ENCODE data around the gene ATF7IP2. TPM values are rescaled to one million over a fixed set of nuclear protein-coding genes. Genes with fewer than 3 reads are reported as not detected.
A peak's percentile ranks its signal among the peaks of the same experiment; 100 is the strongest.

The ATF7IP2 gene
- total and polyA plus RNA-seq, 2 of the 13 experiments (the other 11 are each of a cell fraction or from before 2014, with no cell fraction given): 117 to 217 TPM

DNA sequence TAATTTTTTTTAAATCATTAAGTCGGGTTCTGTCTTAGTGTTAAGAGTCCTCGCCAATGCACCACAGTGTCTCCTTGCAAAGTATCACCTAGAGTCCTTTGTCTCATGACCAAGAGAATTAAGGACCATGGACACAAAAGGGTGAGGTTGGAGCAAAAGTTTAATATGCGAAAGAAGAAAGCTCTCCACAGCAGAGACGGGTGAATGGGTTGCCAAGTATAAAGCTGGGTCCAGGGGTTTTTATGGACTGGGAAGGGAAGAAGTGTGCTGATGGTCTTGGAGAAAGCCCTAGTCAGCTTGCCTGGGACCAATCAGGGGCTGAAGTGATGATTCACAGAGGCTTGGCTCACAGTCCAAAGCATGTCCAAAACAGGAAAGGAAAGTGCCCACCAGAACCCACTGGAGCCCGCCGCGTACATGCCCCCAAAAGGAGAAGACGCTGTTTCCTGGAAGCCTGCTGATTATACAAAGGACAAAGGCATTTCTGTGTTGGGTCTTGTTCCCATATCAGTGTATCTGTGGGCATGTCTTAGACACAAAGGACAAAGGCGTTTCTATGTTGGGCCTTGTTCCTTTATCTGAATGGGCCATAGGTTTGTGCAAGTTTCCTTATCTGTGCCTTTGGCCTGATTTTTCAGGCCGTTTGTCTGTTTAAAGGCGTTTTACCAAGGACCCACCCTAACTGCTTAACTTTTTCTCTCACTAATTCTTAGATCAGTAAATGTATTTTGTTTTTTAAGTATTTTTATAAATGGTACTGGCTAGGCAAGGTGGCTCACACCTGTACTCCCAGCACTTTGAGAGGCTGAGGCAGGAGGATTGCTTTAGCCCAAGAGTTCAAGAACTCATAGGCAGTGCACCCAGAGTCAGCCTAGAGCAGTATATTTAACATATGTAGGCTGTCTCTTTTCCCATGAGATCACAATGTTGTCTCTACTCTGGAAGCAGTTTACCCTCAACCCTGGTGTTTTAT is 28.7 kb upstream of the ATF7IP2 start (continued):
- no peak for TF ChIP-seq LCORL (IDR thresholded peaks at IDR 0.05)
- TF ChIP-seq LCORL (CRISPR knock-in tag; IDR thresholded peaks at IDR 0.05): 0 out of 2 replicates have a peak, but pooled peaks have one; percentile 34
- TF ChIP-seq TOPORS (CRISPR knock-in tag; IDR thresholded peaks at IDR 0.05): no peak
- peak; percentile 89 for TF ChIP-seq SRF (IDR thresholded peaks at IDR 0.05; ENCODE audit: low read depth, low read length)
- 0 out of 2 replicates have a peak, but pooled peaks have one; percentile 48 for TF ChIP-seq ARID2 (CRISPR knock-in tag; IDR thresholded peaks at IDR 0.05; ENCODE audit: borderline replicate concordance)
- TF ChIP-seq CEBPG (CRISPR knock-in tag; IDR thresholded peaks at IDR 0.05): peak; percentile 50; the same call in 1 of the 2 replicates
- TF ChIP-seq HDAC2 (CRISPR knock-in tag; IDR thresholded peaks at IDR 0.05): no peak
- no peak for TF ChIP-seq ZBTB7A (CRISPR knock-in tag; IDR thresholded peaks at IDR 0.05)
- no peak for TF ChIP-seq NR3C1 (CRISPR knock-in tag; IDR thresholded peaks at IDR 0.05)
- no peak for TF ChIP-seq RFX3 (CRISPR knock-in tag; IDR thresholded peaks at IDR 0.05)
- no peak for TF ChIP-seq ZNF20 (CRISPR knock-in tag; IDR thresholded peaks at IDR 0.05)
- no peak for TF ChIP-seq ZFP36L2 (CRISPR knock-in tag; IDR thresholded peaks at IDR 0.05)
- no peak for TF ChIP-seq JUN (CRISPR knock-in tag; IDR thresholded peaks at IDR 0.05)
- no peak for TF ChIP-seq ZNF709 (CRISPR knock-in tag; IDR thresholded peaks at IDR 0.05)
- no peak for TF ChIP-seq ZNF614 (CRISPR knock-in tag; IDR thresholded peaks at IDR 0.05; ENCODE audit: borderline replicate concordance)
- no peak for TF ChIP-seq MTA1 (CRISPR knock-in tag; IDR thresholded peaks at IDR 0.05; ENCODE audit: borderline replicate concordance)
- no peak for TF ChIP-seq CEBPB (IDR thresholded peaks at IDR 0.05; ENCODE audit: borderline replicate concordance, low read depth, low read length)
- TF ChIP-seq ZNF615 (CRISPR knock-in tag; IDR thresholded peaks at IDR 0.05; ENCODE audit: borderline replicate concordance): no peak
- TF ChIP-seq ZZZ3 (CRISPR knock-in tag; IDR thresholded peaks at IDR 0.05; ENCODE audit: borderline replicate concordance): no peak
- TF ChIP-seq HOXA9 (CRISPR knock-in tag; IDR thresholded peaks at IDR 0.05; ENCODE audit: borderline replicate concordance): no peak
- TF ChIP-seq PLSCR1 (CRISPR knock-in tag; IDR thresholded peaks at IDR 0.05; ENCODE audit: borderline replicate concordance): no peak
- TF ChIP-seq ZNF558 (CRISPR knock-in tag; IDR thresholded peaks at IDR 0.05; ENCODE audit: borderline replicate concordance): no peak
- TF ChIP-seq ZBTB8A (CRISPR knock-in tag; IDR thresholded peaks at IDR 0.05; ENCODE audit: borderline replicate concordance, low read depth): no peak
- no peak for TF ChIP-seq ZNF839 (CRISPR knock-in tag; IDR thresholded peaks at IDR 0.05; ENCODE audit: borderline replicate concordance)
- TF ChIP-seq SCMH1 (CRISPR knock-in tag; IDR thresholded peaks at IDR 0.05; ENCODE audit: borderline replicate concordance): no peak
- TF ChIP-seq NR2F2 (IDR thresholded peaks at IDR 0.05; ENCODE audit: borderline replicate concordance, low read depth): no peak
- TF ChIP-seq PRMT3 (CRISPR knock-in tag; IDR thresholded peaks at IDR 0.05; ENCODE audit: borderline replicate concordance, low read depth): no peak
- no peak for TF ChIP-seq HDAC1 (CRISPR knock-in tag; IDR thresholded peaks at IDR 0.05)
- TF ChIP-seq ZNF276 (CRISPR knock-in tag; IDR thresholded peaks at IDR 0.05; ENCODE audit: low read depth): no peak
- TF ChIP-seq ZBTB3 (CRISPR knock-in tag; IDR thresholded peaks at IDR 0.05; ENCODE audit: borderline replicate concordance, low read depth): no peak
